HCT116 (cell line): Measurements from ENCODE around the gene CACNB1.
"Not testable (repeated sequence)": the region's sequence is repeated elsewhere in the genome, so short reads cannot be mapped to it uniquely, and the experiment has no call there.

ENCODE experiments used
- EZH2 ChIP-seq: fragments of 200-600 bp; sonication (generic); IDR thresholded peaks from 2 replicates; pipeline ENCODE4 v1.6.1; 2017; ENCODE audit warnings: antibody characterized with exemption, mixed run types
- JUND ChIP-seq: IDR thresholded peaks from 2 replicates; pipeline ENCODE4 v1.6.1; 2012
- MAX ChIP-seq: IDR thresholded peaks from 2 replicates; pipeline ENCODE4 v1.6.1; 2012
- POLR2A ChIP-seq: IDR thresholded peaks from 2 replicates; pipeline ENCODE4 v1.7.0; 2011; ENCODE audit warnings: borderline replicate concordance; ENCODE audit not compliant: insufficient read depth, insufficient read length; ENCODE audit errors: extremely low read depth
- POLR2AphosphoS5 ChIP-seq: IDR thresholded peaks from 2 replicates; pipeline ENCODE4 v1.6.1; 2011; ENCODE audit warnings: mild to moderate bottlenecking, low read depth, low read length, moderate library complexity
- RAD21 ChIP-seq: IDR thresholded peaks from 2 replicates; pipeline ENCODE4 v1.6.1; 2012; ENCODE audit warnings: low read depth, mild to moderate bottlenecking
- SP1 ChIP-seq: IDR thresholded peaks from 2 replicates; pipeline ENCODE4 v1.6.1; 2012; ENCODE audit warnings: low read depth
- TCF7L2 ChIP-seq: IDR thresholded peaks from 2 replicates; pipeline ENCODE4 v1.7.0; 2011; ENCODE audit warnings: borderline replicate concordance, inconsistent platforms; ENCODE audit not compliant: insufficient read depth, insufficient read length; ENCODE audit errors: extremely low read depth
- ZNF274 ChIP-seq: fragments of 200-500 bp; sonication (Bioruptor generic); IDR thresholded peaks from 2 replicates; pipeline ENCODE4 v1.6.1; 2014; ENCODE audit warnings: mild to moderate bottlenecking, low read depth, low read length, inconsistent platforms
- TF ChIP-seq, protein P1 (sequence below), 3 experiments: fragments of 200-600 bp in 1 of 3; sonication (generic) in 1 of 3; IDR thresholded peaks in 2 of 3; conservative IDR thresholded peaks in 1 of 3; 2 replicates each; pipeline ENCODE4 v1.5.1; 2012 to 2017; ENCODE audit warnings: low read depth in 2 of 3, low read length in 2 of 3, antibody characterized with exemption in 1 of 3, borderline replicate concordance in 1 of 3, control low read depth in 1 of 3, mild to moderate bottlenecking in 1 of 3, mixed read lengths in 1 of 3, mixed run types in 1 of 3, moderate library complexity in 1 of 3; ENCODE audit not compliant: insufficient read depth in 1 of 3
- TF ChIP-seq, protein P2 (sequence below): IDR thresholded peaks from 2 replicates; pipeline ENCODE4 v1.6.1; 2011; ENCODE audit warnings: mild to moderate bottlenecking, low read length, moderate library complexity; ENCODE audit not compliant: insufficient replicate concordance; ENCODE audit errors: extremely low read depth

GRCh38 chr17:39129544-39129943 lies 67.9 kb downstream of the CACNB1 start:
- TF ChIP-seq, protein P1, sequence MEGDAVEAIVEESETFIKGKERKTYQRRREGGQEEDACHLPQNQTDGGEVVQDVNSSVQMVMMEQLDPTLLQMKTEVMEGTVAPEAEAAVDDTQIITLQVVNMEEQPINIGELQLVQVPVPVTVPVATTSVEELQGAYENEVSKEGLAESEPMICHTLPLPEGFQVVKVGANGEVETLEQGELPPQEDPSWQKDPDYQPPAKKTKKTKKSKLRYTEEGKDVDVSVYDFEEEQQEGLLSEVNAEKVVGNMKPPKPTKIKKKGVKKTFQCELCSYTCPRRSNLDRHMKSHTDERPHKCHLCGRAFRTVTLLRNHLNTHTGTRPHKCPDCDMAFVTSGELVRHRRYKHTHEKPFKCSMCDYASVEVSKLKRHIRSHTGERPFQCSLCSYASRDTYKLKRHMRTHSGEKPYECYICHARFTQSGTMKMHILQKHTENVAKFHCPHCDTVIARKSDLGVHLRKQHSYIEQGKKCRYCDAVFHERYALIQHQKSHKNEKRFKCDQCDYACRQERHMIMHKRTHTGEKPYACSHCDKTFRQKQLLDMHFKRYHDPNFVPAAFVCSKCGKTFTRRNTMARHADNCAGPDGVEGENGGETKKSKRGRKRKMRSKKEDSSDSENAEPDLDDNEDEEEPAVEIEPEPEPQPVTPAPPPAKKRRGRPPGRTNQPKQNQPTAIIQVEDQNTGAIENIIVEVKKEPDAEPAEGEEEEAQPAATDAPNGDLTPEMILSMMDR (IDR thresholded peaks at IDR 0.05 in 2 of 3, conservative IDR thresholded peaks at IDR 0.05 in 1 of 3; ENCODE audit: borderline replicate concordance in 1 of 3, insufficient read depth in 1 of 3, low read depth in 2 of 3, low read length in 2 of 3): not testable (repeated sequence)
- TF ChIP-seq POLR2A, TCF7L2, MAX, POLR2AphosphoS5, EZH2, JUND, SP1, RAD21, ZNF274: not testable (repeated sequence)
- TF ChIP-seq, protein P2, sequence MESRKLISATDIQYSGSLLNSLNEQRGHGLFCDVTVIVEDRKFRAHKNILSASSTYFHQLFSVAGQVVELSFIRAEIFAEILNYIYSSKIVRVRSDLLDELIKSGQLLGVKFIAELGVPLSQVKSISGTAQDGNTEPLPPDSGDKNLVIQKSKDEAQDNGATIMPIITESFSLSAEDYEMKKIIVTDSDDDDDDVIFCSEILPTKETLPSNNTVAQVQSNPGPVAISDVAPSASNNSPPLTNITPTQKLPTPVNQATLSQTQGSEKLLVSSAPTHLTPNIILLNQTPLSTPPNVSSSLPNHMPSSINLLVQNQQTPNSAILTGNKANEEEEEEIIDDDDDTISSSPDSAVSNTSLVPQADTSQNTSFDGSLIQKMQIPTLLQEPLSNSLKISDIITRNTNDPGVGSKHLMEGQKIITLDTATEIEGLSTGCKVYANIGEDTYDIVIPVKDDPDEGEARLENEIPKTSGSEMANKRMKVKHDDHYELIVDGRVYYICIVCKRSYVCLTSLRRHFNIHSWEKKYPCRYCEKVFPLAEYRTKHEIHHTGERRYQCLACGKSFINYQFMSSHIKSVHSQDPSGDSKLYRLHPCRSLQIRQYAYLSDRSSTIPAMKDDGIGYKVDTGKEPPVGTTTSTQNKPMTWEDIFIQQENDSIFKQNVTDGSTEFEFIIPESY: not testable (repeated sequence)
